HCT116 (cell line): ENCODE measurements around the gene ING3. TPM values are rescaled to one million over a fixed set of nuclear protein-coding genes. Genes with fewer than 3 reads are reported as not detected.
A peak's percentile ranks its signal among the peaks of the same experiment; 100 is the strongest.

Experiments used
- ATAC-seq: fragments of 200-7000 bp; cut with Tn5 transposase; 2 replicates; pipeline ENCODE4 v1.9.1; 2020; ENCODE audit warnings: mild to moderate bottlenecking, moderate library complexity
- Bru-seq: library from RNA; stranded (reverse); fragments of 400-500 nt; gene quantifications from one replicate; lab custom pipeline; 2021; lab: Mats Ljungman, UMichigan
- BruChase-seq, 2 experiments: library from RNA; stranded (reverse); fragments of 400-500 nt; gene quantifications; one replicate each; lab custom pipeline; 2021; lab: Mats Ljungman, UMichigan
- BruUV-seq: library from RNA; stranded (reverse); fragments of 400-500 nt; replicated peaks from 2 replicates; lab custom pipeline; 2021; lab: Mats Ljungman, UMichigan
- CTCF ChIA-PET: fragments of 300-600 bp; sonication (Branson Sonifier 250); formaldehyde crosslinking; loops from one replicate; lab custom pipeline; 2021; ENCODE audit warnings: antibody characterized with exemption; lab: Charles Lee
- POLR2A ChIA-PET: fragments of 300-600, 350-600 bp; sonication (Branson Sonifier 250); formaldehyde crosslinking; loops from one replicate; lab custom pipeline; 2021; ENCODE audit warnings: antibody characterized with exemption; lab: Charles Lee
- RAD21 ChIA-PET, 2 experiments: fragments of 300-600 bp; sonication (Branson Sonifier 250); formaldehyde crosslinking; loops; one replicate each; lab custom pipeline; 2023; ENCODE audit warnings: low total read pairs in 2 of 2; ENCODE audit not compliant: uncharacterized antibody in 2 of 2, unreplicated experiment in 2 of 2, low non-redundant PET in 1 of 2; lab: Charles Lee
- DNase-seq: peaks from one replicate; pipeline ENCODE4 v3.0.0-alpha.2; 2010; ENCODE audit warnings: low read depth, low spot score
- H2AFZ ChIP-seq: fragments of 200-600 bp; shearing (Covaris generic), sonication (generic); 2 replicates; pipeline ENCODE4 v1.6.1; 2017; ENCODE audit warnings: low read depth, mixed run types, mixed read lengths, antibody characterized with exemption, low read length; ENCODE audit not compliant: poor library complexity, severe bottlenecking
- H3K27ac ChIP-seq: 2 replicates; pipeline ENCODE4 v1.5.1; 2012; ENCODE audit warnings: low read depth, low read length
- H3K27me3 ChIP-seq: fragments of 200-600 bp; sonication (generic); 2 replicates; pipeline ENCODE4 v1.6.1; 2016; ENCODE audit warnings: mixed run types, low read length, mixed read lengths; ENCODE audit not compliant: insufficient read depth
- H3K36me3 ChIP-seq, 2 experiments: fragments of 200-500 bp in 1 of 2; fragments of 200-600 bp in 1 of 2; sonication (Bioruptor generic) in 1 of 2; sonication (generic) in 1 of 2; 2 replicates each; pipeline versions ENCODE4 v1.5.1 to v1.6.1; 2014 to 2016; ENCODE audit warnings: low read length in 2 of 2, inconsistent platforms in 1 of 2, mixed read lengths in 1 of 2, mixed run types in 1 of 2; ENCODE audit not compliant: insufficient read depth in 2 of 2, control insufficient read depth in 1 of 2
- H3K4me1 ChIP-seq, 2 experiments: fragments of 200-600 bp in 1 of 2; sonication (generic) in 1 of 2; 2 replicates each; pipeline versions ENCODE4 v1.5.1 to v1.6.1; 2012 to 2017; ENCODE audit warnings: low read length in 2 of 2, inconsistent platforms in 1 of 2, mild to moderate bottlenecking in 1 of 2, mixed read lengths in 1 of 2, mixed run types in 1 of 2, moderate library complexity in 1 of 2; ENCODE audit not compliant: insufficient read depth in 2 of 2, control insufficient read depth in 1 of 2
- H3K4me2 ChIP-seq: fragments of 200-600 bp; sonication (generic); 2 replicates; pipeline ENCODE4 v1.6.1; 2017; ENCODE audit warnings: mixed run types, low read length, mixed read lengths
- H3K4me3 ChIP-seq, 2 experiments: fragments of 200-600 bp in 1 of 2; sonication (generic) in 1 of 2; replicated peaks in 1 of 2; 2 replicates each; pipeline ENCODE4 v1.5.1; 2011 to 2016; ENCODE audit warnings: low read length in 2 of 2, control low read depth in 1 of 2, low read depth in 1 of 2, mild to moderate bottlenecking in 1 of 2, mixed read lengths in 1 of 2, mixed run types in 1 of 2
- H3K79me2 ChIP-seq: fragments of 200-600 bp; sonication (generic); 2 replicates; pipeline ENCODE4 v1.6.1; 2017; ENCODE audit warnings: mild to moderate bottlenecking, mixed run types, low read length, moderate library complexity, mixed read lengths; ENCODE audit not compliant: insufficient read depth
- H3K9ac ChIP-seq: fragments of 200-600 bp; sonication (generic); 2 replicates; pipeline ENCODE4 v1.6.1; 2016; ENCODE audit warnings: low read length, mixed read lengths
- H3K9me2 ChIP-seq: fragments of 200-600 bp; sonication (generic), shearing (Covaris generic); 2 replicates; pipeline ENCODE4 v1.6.1; 2017; ENCODE audit warnings: mixed run types, mild to moderate bottlenecking, moderate library complexity; ENCODE audit not compliant: insufficient read depth
- H3K9me3 ChIP-seq, 2 experiments: fragments of 200-500 bp in 1 of 2; fragments of 200-600 bp in 1 of 2; sonication (Bioruptor generic) in 1 of 2; sonication (generic) in 1 of 2; 2 replicates each; pipeline ENCODE4 v1.6.1; 2014 to 2017; ENCODE audit warnings: low read length in 2 of 2, mixed read lengths in 2 of 2, inconsistent platforms in 1 of 2, low read depth in 1 of 2, mild to moderate bottlenecking in 1 of 2, mixed run types in 1 of 2, moderate library complexity in 1 of 2; ENCODE audit not compliant: control insufficient read depth in 1 of 2, insufficient read depth in 1 of 2
- H4K20me1 ChIP-seq: fragments of 200-600 bp; sonication (generic), shearing (Covaris generic); 2 replicates; pipeline ENCODE4 v1.6.1; 2017; ENCODE audit warnings: mixed run types, mild to moderate bottlenecking, moderate library complexity; ENCODE audit not compliant: insufficient read depth
- CBX3 ChIP-seq: IDR thresholded peaks from 2 replicates; pipeline ENCODE4 v1.6.1; 2012; ENCODE audit warnings: low read depth
- CEBPB ChIP-seq: IDR thresholded peaks from 2 replicates; pipeline ENCODE4 v1.6.1; 2012; ENCODE audit warnings: low read depth
- EGR1 ChIP-seq: IDR thresholded peaks from 2 replicates; pipeline ENCODE4 v1.6.1; 2012; ENCODE audit warnings: low read depth
- ELF1 ChIP-seq: IDR thresholded peaks from 2 replicates; pipeline ENCODE4 v1.6.1; 2012; ENCODE audit warnings: low read depth, borderline replicate concordance
- EZH2 ChIP-seq: fragments of 200-600 bp; sonication (generic); IDR thresholded peaks from 2 replicates; pipeline ENCODE4 v1.6.1; 2017; ENCODE audit warnings: antibody characterized with exemption, mixed run types
- EZH2phosphoT487 ChIP-seq: fragments of 200-600 bp; IDR thresholded peaks from 2 replicates; pipeline ENCODE4 v1.6.1; 2018; ENCODE audit warnings: antibody characterized with exemption, borderline replicate concordance
- JUND ChIP-seq: IDR thresholded peaks from 2 replicates; pipeline ENCODE4 v1.6.1; 2012
- POLR2A ChIP-seq: IDR thresholded peaks from 2 replicates; pipeline ENCODE4 v1.7.0; 2011; ENCODE audit warnings: borderline replicate concordance; ENCODE audit not compliant: insufficient read depth, insufficient read length; ENCODE audit errors: extremely low read depth
- SRF ChIP-seq: IDR thresholded peaks from 2 replicates; pipeline ENCODE4 v1.6.1; 2012; ENCODE audit warnings: low read depth
- ZFX ChIP-seq: fragments of 450-650 bp; IDR thresholded peaks from 2 replicates; pipeline ENCODE4 v1.6.1; 2017
- intact Hi-C: fragments of 100-400 bp; cut with micrococcal nuclease; formaldehyde crosslinking; loops from 2 replicates; pipeline ENCODE4 v1.10.0; 2022
- long read RNA-seq: library from polyadenylated mRNA; unstranded; transcript quantifications from one replicate; pipeline ENCODE4 v2.0.0, GENCODE V29; 2021; ENCODE audit not compliant: unreplicated experiment
- polyA plus RNA-seq: library from polyadenylated mRNA; unstranded; fragments of >200 nt; gene quantifications from 2 replicates; pipeline ENCODE4 v1.2.1, GENCODE V29; 2012; ENCODE audit warnings: missing spikeins
- total RNA-seq: library from RNA; stranded (reverse); gene quantifications from one replicate; pipeline ENCODE4 v1.2.1, GENCODE V29; 2021; ENCODE audit not compliant: unreplicated experiment
- TF ChIP-seq, protein P1 (sequence below): IDR thresholded peaks from 2 replicates; pipeline ENCODE4 v1.6.1; 2011; ENCODE audit warnings: mild to moderate bottlenecking, low read length, moderate library complexity; ENCODE audit not compliant: insufficient replicate concordance; ENCODE audit errors: extremely low read depth
- TF ChIP-seq, protein P2 (sequence below): IDR thresholded peaks from 2 replicates; pipeline ENCODE4 v1.6.1; 2012; ENCODE audit warnings: low read depth
- TF ChIP-seq, protein P3 (sequence below): IDR thresholded peaks from 2 replicates; pipeline ENCODE4 v1.6.1; 2012
- TF ChIP-seq, protein P4 (sequence below), 3 experiments: fragments of 200-600 bp in 1 of 3; sonication (generic) in 1 of 3; IDR thresholded peaks in 2 of 3; conservative IDR thresholded peaks in 1 of 3; 2 replicates each; pipeline ENCODE4 v1.5.1; 2012 to 2017; ENCODE audit warnings: low read depth in 2 of 3, low read length in 2 of 3, antibody characterized with exemption in 1 of 3, borderline replicate concordance in 1 of 3, control low read depth in 1 of 3, mild to moderate bottlenecking in 1 of 3, mixed read lengths in 1 of 3, mixed run types in 1 of 3, moderate library complexity in 1 of 3; ENCODE audit not compliant: insufficient read depth in 1 of 3

Gene ING3, protein sequence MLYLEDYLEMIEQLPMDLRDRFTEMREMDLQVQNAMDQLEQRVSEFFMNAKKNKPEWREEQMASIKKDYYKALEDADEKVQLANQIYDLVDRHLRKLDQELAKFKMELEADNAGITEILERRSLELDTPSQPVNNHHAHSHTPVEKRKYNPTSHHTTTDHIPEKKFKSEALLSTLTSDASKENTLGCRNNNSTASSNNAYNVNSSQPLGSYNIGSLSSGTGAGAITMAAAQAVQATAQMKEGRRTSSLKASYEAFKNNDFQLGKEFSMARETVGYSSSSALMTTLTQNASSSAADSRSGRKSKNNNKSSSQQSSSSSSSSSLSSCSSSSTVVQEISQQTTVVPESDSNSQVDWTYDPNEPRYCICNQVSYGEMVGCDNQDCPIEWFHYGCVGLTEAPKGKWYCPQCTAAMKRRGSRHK
- total RNA-seq (16.2 TPM), Bru-seq, nascent RNA (percentile 84 among the genes with signal in this experiment), BruChase-seq, experiment 1, labeled RNA remaining after a 6-hour chase (percentile 68 among the genes with signal in this experiment), BruChase-seq, experiment 2, labeled RNA remaining after a 2-hour chase (percentile 73 among the genes with signal in this experiment)
- polyA plus RNA-seq, result 10.9 and 11.8 TPM in 2 replicates
- long read RNA-seq, transcript ING3-201 (12 exons, 3,777 nt), result major isoform, 9 of 18 reads
- long read RNA-seq, partial matches to known transcripts, result 1 of 18 reads
- long read RNA-seq, other reads (novel, unspliced or antisense), result 6 of 18 reads

DNA sequence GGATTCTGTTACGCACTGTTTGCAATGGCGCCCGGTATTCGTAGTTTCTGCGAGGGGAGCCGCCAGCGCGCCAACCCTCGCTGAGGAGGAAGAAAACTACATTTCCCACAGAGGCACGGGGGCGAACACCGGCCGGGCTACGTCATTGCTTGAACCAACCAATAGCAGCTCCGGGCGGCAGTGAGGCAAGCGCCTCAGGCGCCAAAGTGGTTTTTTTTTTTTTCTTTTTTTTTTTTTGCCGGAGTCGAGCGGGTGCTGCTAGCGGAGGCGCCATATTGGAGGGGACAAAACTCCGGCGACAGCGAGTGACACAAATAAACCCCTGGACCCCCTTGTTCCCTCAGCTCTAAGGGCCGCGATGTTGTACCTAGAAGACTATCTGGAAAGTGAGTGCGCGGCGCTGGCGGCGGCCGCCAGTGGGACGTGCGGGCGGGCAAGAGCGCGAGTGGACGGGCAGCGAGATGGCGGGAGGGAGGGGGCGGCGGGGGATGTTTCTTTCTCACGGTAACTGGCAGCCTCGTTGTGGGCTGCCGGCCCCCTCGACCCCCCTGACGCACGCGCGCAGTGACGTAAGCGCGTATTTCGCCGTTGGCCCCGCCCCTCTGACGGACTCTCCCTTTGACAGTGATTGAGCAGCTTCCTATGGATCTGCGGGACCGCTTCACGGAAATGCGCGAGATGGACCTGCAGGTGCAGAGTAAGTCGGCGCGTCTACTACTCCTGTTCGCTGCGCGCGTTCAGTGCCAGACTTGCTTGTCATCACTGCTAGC lies at the start of gene ING3:
Gene ING3, plus strand, starts transcription at position 239 of the 770 bp plus-strand sequence. Its CDS starts 120 bp downstream, at position 359.
- intact Hi-C loops, result loop anchor here (5.0 kb wide), 1 partner anchor 387 kb away; no protein-coding TSS in a partner anchor
- Histone ChIP-seq H3K4me2 (peak within 1 kb of the TSS; percentile 91), H3K9me3 (no peaks in the 10 kb centered on the region), H4K20me1 (no peaks in the 10 kb centered on the region), H3K4me1 (peaks cover 3 to 15% of the 10 kb centered on the region in 2 experiments; a peak in 3 of 4 replicates), H3K36me3 (peaks cover 2 to 11% of the 10 kb centered on the region in 2 experiments; a peak in 1 of 4 replicates), H3K9me2 (no peaks in the 10 kb centered on the region), H3K4me3 (peak within 1 kb of the TSS; percentile 61 to 83), H3K27ac (peak within 1 kb of the TSS; percentile 67), H3K9ac (peak within 1 kb of the TSS; percentile 80), H3K79me2 (peaks cover 23% of the 10 kb centered on the region), H3K27me3 (no peaks in the 10 kb centered on the region), H2AFZ (peak within 1 kb of the TSS; percentile 88)
- no TSS peak for BruUV-seq
- ATAC-seq, result peak; percentile 92
- DNase-seq, result peak; percentile 95
- ChIA-PET RAD21 (interaction anchor here in 1 of 2 experiments (0.6 kb wide), 1 partner anchor 372 kb away, joined by 3 read pairs; no protein-coding TSS in a partner anchor), POLR2A (interaction anchor here (0.7 to 1.5 kb wide), 11 partner anchors 8 to 512 kb away, joined by 3 to 8 read pairs (median 3); no protein-coding TSS in a partner anchor), CTCF (interaction anchor here (1.5 kb wide), 1 partner anchor 158 kb away, joined by 6 read pairs; no protein-coding TSS in a partner anchor)
- no peak for TF ChIP-seq ZFX
- TF ChIP-seq CBX3, result peak; percentile 55; the same call in 1 of the 2 replicates
- TF ChIP-seq SRF, result no peak
- TF ChIP-seq POLR2A, result no peak
- TF ChIP-seq EZH2phosphoT487, result no peak
- TF ChIP-seq EGR1, result peak; percentile 52
- no peak for TF ChIP-seq ELF1
- TF ChIP-seq CEBPB, result no peak
- TF ChIP-seq, protein P1, sequence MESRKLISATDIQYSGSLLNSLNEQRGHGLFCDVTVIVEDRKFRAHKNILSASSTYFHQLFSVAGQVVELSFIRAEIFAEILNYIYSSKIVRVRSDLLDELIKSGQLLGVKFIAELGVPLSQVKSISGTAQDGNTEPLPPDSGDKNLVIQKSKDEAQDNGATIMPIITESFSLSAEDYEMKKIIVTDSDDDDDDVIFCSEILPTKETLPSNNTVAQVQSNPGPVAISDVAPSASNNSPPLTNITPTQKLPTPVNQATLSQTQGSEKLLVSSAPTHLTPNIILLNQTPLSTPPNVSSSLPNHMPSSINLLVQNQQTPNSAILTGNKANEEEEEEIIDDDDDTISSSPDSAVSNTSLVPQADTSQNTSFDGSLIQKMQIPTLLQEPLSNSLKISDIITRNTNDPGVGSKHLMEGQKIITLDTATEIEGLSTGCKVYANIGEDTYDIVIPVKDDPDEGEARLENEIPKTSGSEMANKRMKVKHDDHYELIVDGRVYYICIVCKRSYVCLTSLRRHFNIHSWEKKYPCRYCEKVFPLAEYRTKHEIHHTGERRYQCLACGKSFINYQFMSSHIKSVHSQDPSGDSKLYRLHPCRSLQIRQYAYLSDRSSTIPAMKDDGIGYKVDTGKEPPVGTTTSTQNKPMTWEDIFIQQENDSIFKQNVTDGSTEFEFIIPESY, result peak; percentile 77
- TF ChIP-seq, protein P2, sequence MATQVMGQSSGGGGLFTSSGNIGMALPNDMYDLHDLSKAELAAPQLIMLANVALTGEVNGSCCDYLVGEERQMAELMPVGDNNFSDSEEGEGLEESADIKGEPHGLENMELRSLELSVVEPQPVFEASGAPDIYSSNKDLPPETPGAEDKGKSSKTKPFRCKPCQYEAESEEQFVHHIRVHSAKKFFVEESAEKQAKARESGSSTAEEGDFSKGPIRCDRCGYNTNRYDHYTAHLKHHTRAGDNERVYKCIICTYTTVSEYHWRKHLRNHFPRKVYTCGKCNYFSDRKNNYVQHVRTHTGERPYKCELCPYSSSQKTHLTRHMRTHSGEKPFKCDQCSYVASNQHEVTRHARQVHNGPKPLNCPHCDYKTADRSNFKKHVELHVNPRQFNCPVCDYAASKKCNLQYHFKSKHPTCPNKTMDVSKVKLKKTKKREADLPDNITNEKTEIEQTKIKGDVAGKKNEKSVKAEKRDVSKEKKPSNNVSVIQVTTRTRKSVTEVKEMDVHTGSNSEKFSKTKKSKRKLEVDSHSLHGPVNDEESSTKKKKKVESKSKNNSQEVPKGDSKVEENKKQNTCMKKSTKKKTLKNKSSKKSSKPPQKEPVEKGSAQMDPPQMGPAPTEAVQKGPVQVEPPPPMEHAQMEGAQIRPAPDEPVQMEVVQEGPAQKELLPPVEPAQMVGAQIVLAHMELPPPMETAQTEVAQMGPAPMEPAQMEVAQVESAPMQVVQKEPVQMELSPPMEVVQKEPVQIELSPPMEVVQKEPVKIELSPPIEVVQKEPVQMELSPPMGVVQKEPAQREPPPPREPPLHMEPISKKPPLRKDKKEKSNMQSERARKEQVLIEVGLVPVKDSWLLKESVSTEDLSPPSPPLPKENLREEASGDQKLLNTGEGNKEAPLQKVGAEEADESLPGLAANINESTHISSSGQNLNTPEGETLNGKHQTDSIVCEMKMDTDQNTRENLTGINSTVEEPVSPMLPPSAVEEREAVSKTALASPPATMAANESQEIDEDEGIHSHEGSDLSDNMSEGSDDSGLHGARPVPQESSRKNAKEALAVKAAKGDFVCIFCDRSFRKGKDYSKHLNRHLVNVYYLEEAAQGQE, result no peak
- TF ChIP-seq JUND, result no peak
- TF ChIP-seq EZH2, result no peak
- TF ChIP-seq, protein P3, sequence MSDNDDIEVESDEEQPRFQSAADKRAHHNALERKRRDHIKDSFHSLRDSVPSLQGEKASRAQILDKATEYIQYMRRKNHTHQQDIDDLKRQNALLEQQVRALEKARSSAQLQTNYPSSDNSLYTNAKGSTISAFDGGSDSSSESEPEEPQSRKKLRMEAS, result peak; percentile 79
- TF ChIP-seq, protein P4, sequence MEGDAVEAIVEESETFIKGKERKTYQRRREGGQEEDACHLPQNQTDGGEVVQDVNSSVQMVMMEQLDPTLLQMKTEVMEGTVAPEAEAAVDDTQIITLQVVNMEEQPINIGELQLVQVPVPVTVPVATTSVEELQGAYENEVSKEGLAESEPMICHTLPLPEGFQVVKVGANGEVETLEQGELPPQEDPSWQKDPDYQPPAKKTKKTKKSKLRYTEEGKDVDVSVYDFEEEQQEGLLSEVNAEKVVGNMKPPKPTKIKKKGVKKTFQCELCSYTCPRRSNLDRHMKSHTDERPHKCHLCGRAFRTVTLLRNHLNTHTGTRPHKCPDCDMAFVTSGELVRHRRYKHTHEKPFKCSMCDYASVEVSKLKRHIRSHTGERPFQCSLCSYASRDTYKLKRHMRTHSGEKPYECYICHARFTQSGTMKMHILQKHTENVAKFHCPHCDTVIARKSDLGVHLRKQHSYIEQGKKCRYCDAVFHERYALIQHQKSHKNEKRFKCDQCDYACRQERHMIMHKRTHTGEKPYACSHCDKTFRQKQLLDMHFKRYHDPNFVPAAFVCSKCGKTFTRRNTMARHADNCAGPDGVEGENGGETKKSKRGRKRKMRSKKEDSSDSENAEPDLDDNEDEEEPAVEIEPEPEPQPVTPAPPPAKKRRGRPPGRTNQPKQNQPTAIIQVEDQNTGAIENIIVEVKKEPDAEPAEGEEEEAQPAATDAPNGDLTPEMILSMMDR (IDR thresholded peaks at IDR 0.05 in 2 of 3, conservative IDR thresholded peaks at IDR 0.05 in 1 of 3; ENCODE audit: borderline replicate concordance in 1 of 3, insufficient read depth in 1 of 3, low read depth in 2 of 3, low read length in 2 of 3), result no peak
